K562 (cell line): ENCODE data around the gene OSBPL1A. TPM values are rescaled to one million over a fixed set of nuclear protein-coding genes. Genes with fewer than 3 reads are reported as not detected.
A peak's percentile ranks its signal among the peaks of the same experiment; 100 is the strongest.

ENCODE experiments used
- ATAC-seq: fragments of 200-7000 bp; cut with Tn5 transposase; 3 replicates; pipeline ENCODE4 v1.9.1; 2020; ENCODE audit warnings: moderate library complexity
- BruUV-seq: library from RNA; stranded (reverse); fragments of 400-500 nt; replicated peaks from 2 replicates; lab custom pipeline; 2021; lab: Mats Ljungman, UMichigan
- CTCF ChIA-PET: fragments of 300-600 bp; formaldehyde crosslinking; extraction: SDS; loops from one replicate; lab custom pipeline; 2021; ENCODE audit warnings: low intra/inter-chr PET ratio; lab: Yijun Ruan, JAX
- POLR2A ChIA-PET: fragments of 300-600, 350-650 bp; sonication (Branson Sonifier 250); formaldehyde crosslinking; extraction: SDS; loops from one replicate; lab custom pipeline; 2021; ENCODE audit warnings: antibody characterized with exemption, inconsistent platforms; lab: Yijun Ruan, JAX
- DNase-seq, 4 experiments: peaks; one replicate each; pipeline versions ENCODE4 v3.0.0 to v3.0.0-alpha.2; 2011 to 2018; ENCODE audit warnings: low spot score in 3 of 4, mixed read lengths in 3 of 4; ENCODE audit errors: extremely low read depth in 1 of 4
- FAIRE-seq: peaks from 2 replicates; lab custom pipeline; 2011; peaks lifted over from hg19 to GRCh38; lab: Jason Lieb, UNC
- H2AFZ ChIP-seq: 2 replicates; pipeline ENCODE4 v1.6.0; 2011; ENCODE audit warnings: low read depth, low read length, control low read depth, inconsistent platforms
- H3K27ac ChIP-seq: fragments of 200-600 bp; 3 replicates; pipeline ENCODE4 v1.8.0; 2011; ENCODE audit warnings: low read depth, mild to moderate bottlenecking, control low read depth, inconsistent platforms, low read length, moderate library complexity, mixed read lengths; ENCODE audit errors: extremely low read depth
- H3K27me3 ChIP-seq, 2 experiments: fragments of 300-600 bp in 1 of 2; 2 replicates in 1 of 2; 3 replicates in 1 of 2; pipeline versions ENCODE4 v1.6.0 to v1.8.0; 2011; ENCODE audit warnings: inconsistent platforms in 2 of 2, low read length in 2 of 2, mild to moderate bottlenecking in 1 of 2, mixed read lengths in 1 of 2, moderate library complexity in 1 of 2; ENCODE audit not compliant: control insufficient read depth in 2 of 2, insufficient read depth in 2 of 2
- H3K36me3 ChIP-seq: fragments of 300-600 bp; 3 replicates; pipeline ENCODE4 v1.8.0; 2011; ENCODE audit warnings: mild to moderate bottlenecking, low read length, inconsistent platforms; ENCODE audit not compliant: control insufficient read depth, insufficient read depth
- H3K4me1 ChIP-seq, 2 experiments: fragments of 200-600 bp in 1 of 2; replicated peaks in 1 of 2; 2 replicates in 1 of 2; 3 replicates in 1 of 2; pipeline versions ENCODE4 v1.5.1 to v1.8.0; 2011; ENCODE audit warnings: inconsistent platforms in 2 of 2, low read length in 2 of 2, mild to moderate bottlenecking in 1 of 2, mixed read lengths in 1 of 2, moderate library complexity in 1 of 2; ENCODE audit not compliant: control insufficient read depth in 2 of 2, insufficient read depth in 2 of 2
- H3K4me2 ChIP-seq: 2 replicates; pipeline ENCODE4 v1.6.1; 2011; ENCODE audit warnings: low read length, control low read depth, inconsistent platforms, mixed read lengths; ENCODE audit not compliant: insufficient read depth
- H3K4me3 ChIP-seq: fragments of 200-600 bp; sonication (generic), shearing (Covaris generic); 2 replicates; pipeline ENCODE4 v1.5.1; 2016; ENCODE audit warnings: control low read depth, inconsistent platforms
- H3K79me2 ChIP-seq: fragments of 200-600 bp; 3 replicates; pipeline ENCODE4 v1.8.0; 2011; ENCODE audit warnings: low read length, inconsistent platforms; ENCODE audit not compliant: control insufficient read depth, insufficient read depth
- H3K9ac ChIP-seq, 2 experiments: 2 replicates each; pipeline versions ENCODE4 v1.6.0 to v1.6.1; 2011; ENCODE audit warnings: low read depth in 2 of 2, low read length in 2 of 2, control low read depth in 1 of 2, inconsistent platforms in 1 of 2, mild to moderate bottlenecking in 1 of 2, mixed read lengths in 1 of 2; ENCODE audit not compliant: insufficient read depth in 1 of 2
- H3K9me1 ChIP-seq: one replicate; pipeline ENCODE4 v1.6.0; 2011; ENCODE audit warnings: inconsistent platforms, mild to moderate bottlenecking, low read length, moderate library complexity; ENCODE audit not compliant: control insufficient read depth, insufficient read depth
- H3K9me3 ChIP-seq: replicated peaks from 2 replicates; pipeline ENCODE4 v1.5.1; 2011; ENCODE audit warnings: low read depth, low read length, inconsistent platforms; ENCODE audit not compliant: control insufficient read depth, insufficient read depth
- H4K20me1 ChIP-seq: replicated peaks from 2 replicates; pipeline ENCODE4 v1.6.1; 2011; ENCODE audit warnings: low read length, inconsistent platforms, mixed read lengths; ENCODE audit not compliant: control insufficient read depth, insufficient read depth
- C11orf30 ChIP-seq: fragments of 450-650 bp; IDR thresholded peaks from 2 replicates; pipeline ENCODE4 v1.6.1; 2016; ENCODE audit warnings: low read depth, mild to moderate bottlenecking
- MAFF ChIP-seq: IDR thresholded peaks from 2 replicates; pipeline ENCODE4 v1.6.1; 2012; ENCODE audit warnings: low read length, improper control_type of control experiment
- MAFG ChIP-seq: fragments of 450-650 bp; conservative IDR thresholded peaks from 2 replicates; pipeline ENCODE4 v1.6.1; 2016; ENCODE audit warnings: missing genetic modification characterization, missing compliant biosample characterization
- MAFK ChIP-seq: IDR thresholded peaks from 2 replicates; pipeline ENCODE4 v1.6.1; 2011; ENCODE audit warnings: low read length, improper control_type of control experiment
- NFE2 ChIP-seq: IDR thresholded peaks from 2 replicates; pipeline ENCODE4 v1.6.1; 2014; ENCODE audit warnings: antibody characterized with exemption, low read depth
- NFE2L1 ChIP-seq: fragments of 450-650 bp; IDR thresholded peaks from 2 replicates; pipeline ENCODE4 v1.6.1; 2016; ENCODE audit warnings: missing genetic modification characterization, low read depth, mild to moderate bottlenecking, missing compliant biosample characterization, moderate library complexity, borderline replicate concordance
- NFYB ChIP-seq: IDR thresholded peaks from 2 replicates; pipeline ENCODE4 v1.6.1; 2011; ENCODE audit warnings: mild to moderate bottlenecking, moderate library complexity; ENCODE audit not compliant: insufficient read length; ENCODE audit errors: extremely low read depth
- SRSF9 ChIP-seq: fragments of 200-400 bp; formaldehyde crosslinking; IDR thresholded peaks from 2 replicates; pipeline ENCODE4 v1.6.1; 2017; ENCODE audit warnings: low read depth, low read length, borderline replicate concordance
- YY1 ChIP-seq, 3 experiments: IDR thresholded peaks; 2 replicates each; pipeline ENCODE4 v1.6.1; 2011; ENCODE audit warnings: low read length in 2 of 3, mild to moderate bottlenecking in 2 of 3, moderate library complexity in 2 of 3, borderline replicate concordance in 1 of 3, control low read depth in 1 of 3, low read depth in 1 of 3; ENCODE audit not compliant: insufficient read depth in 3 of 3, insufficient replicate concordance in 2 of 3, control insufficient read depth in 1 of 3, insufficient read length in 1 of 3; ENCODE audit errors: extremely low read depth in 1 of 3
- ZNF316 ChIP-seq: fragments of 450-650 bp; IDR thresholded peaks from 2 replicates; pipeline ENCODE4 v1.6.1; 2016
- ZNF780A ChIP-seq: fragments of 250-450 bp; sonication (Bioruptor Pico); IDR thresholded peaks from 2 replicates; pipeline ENCODE4 v1.5.0; 2021; ENCODE audit warnings: mild to moderate bottlenecking
- WGBS: fragments of 100-300 bp; shearing (Covaris generic); methylation state at CpG from one replicate; pipeline ENCODE4 v1.1.6; 2016; ENCODE audit warnings: low coverage, mixed read lengths; ENCODE audit not compliant: insufficient coverage; ENCODE audit errors: missing lambda C conversion rate; 5-methylcytosine and 5-hydroxymethylcytosine counted together
- in situ Hi-C: fragments of 300-500 bp; cut with MboI; formaldehyde crosslinking; loops from 4 replicates; pipeline ENCODE4 v1.15.0; 2018; ENCODE audit warnings: inconsistent platforms, mixed read lengths
- intact Hi-C: fragments of 100-400 bp; cut with micrococcal nuclease; formaldehyde crosslinking; loops from 2 replicates; pipeline ENCODE4 v1.14.2; 2022
- polyA plus RNA-seq, 8 experiments: library from polyadenylated mRNA; depleted of rRNA in 4 of 8; stranded (reverse) in 5 of 8; unstranded in 3 of 8; fragments of >200 nt; fragmentation: Nextera tagmentation in 2 of 8; fragmentation: Illumina TruSeq in 1 of 8; extraction: Ambion mirVana in 2 of 8; extraction: Trizol in 1 of 8; gene quantifications; 2 replicates each; pipeline versions ENCODE4 v1.2.1 to v1.2.3, GENCODE V29; 2011 to 2014; ENCODE audit warnings: inconsistent platforms in 1 of 8, missing spikeins in 1 of 8
- total RNA-seq, 7 experiments: library from RNA; depleted of rRNA in 6 of 7; stranded (reverse); fragments of >200 nt in 6 of 7; fragmentation: Illumina TruSeq in 2 of 7; extraction: Trizol in 2 of 7; gene quantifications; 2 replicates each; pipeline versions ENCODE4 v1.2.1 to v1.2.3, GENCODE V29; 2011 to 2021; ENCODE audit warnings: low replicate concordance in 1 of 7
- TF ChIP-seq, protein P1 (sequence below): fragments of 450-650 bp; formaldehyde crosslinking; IDR thresholded peaks from 2 replicates; pipeline ENCODE4 v1.4.0; 2020; ENCODE audit warnings: mild to moderate bottlenecking, moderate library complexity

Gene OSBPL1A
- total and polyA plus RNA-seq, 9 of the 15 experiments (the other 6 are each of a cell fraction or from before 2014, with no cell fraction given), result 0.40 to 0.49 TPM; not detected in 7

DNA sequence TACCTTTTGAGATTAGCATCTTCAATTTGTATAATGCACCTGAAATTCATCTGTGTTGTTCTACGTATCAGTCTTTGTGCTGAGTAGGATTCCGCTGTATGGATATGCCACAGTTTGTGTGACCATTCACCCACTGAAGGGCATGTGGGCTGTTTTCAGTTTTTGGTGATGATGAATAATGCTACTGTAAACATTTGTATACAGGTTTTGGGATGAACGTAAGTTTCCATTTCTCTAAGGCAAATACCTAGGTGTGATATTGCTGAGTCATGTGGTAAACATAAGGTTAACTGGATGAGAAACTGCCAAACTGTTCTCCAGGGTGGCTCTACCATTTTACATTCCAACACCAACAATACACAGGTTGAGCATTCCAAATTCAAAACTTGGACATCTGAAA is 223.6 kb downstream of the OSBPL1A start:
- Histone ChIP-seq H3K36me3 (no peaks in the 10 kb centered on the region), H3K4me1 (no peaks in the 10 kb centered on the region), H2AFZ (no peak overlapping the region), H3K9ac (no peak overlapping the region), H3K9me1 (no peaks in the 10 kb centered on the region), H4K20me1 (no peaks in the 10 kb centered on the region), H3K27ac (no peak overlapping the region), H3K27me3 (peaks cover 9 to 18% of the 10 kb centered on the region in 2 experiments; a peak in 4 of 5 replicates), H3K79me2 (no peaks in the 10 kb centered on the region), H3K4me3 (no peak overlapping the region), H3K4me2 (no peak overlapping the region), H3K9me3 (no peaks in the 10 kb centered on the region)
- in situ Hi-C loops, result loop anchor here (10.0 kb wide), 1 partner anchor 311 kb away; no protein-coding TSS in a partner anchor
- BruUV-seq, result no TSS peak
- FAIRE-seq (no peak), ATAC-seq (no peak), DNase-seq (no peak)
- intact Hi-C loops, result no loop called here
- WGBS, result 2% methylated on average over 3 of the region's 3 CpGs
- POLR2A ChIA-PET, result interaction anchor here (1.0 to 1.1 kb wide), 2 partner anchors 22 to 102 kb away, joined by 3 read pairs; no protein-coding TSS in a partner anchor
- TF ChIP-seq MAFK (peak; percentile 31; the same call in 1 of the 2 replicates), MAFG (tag) (peak; percentile 72), ZNF780A (CRISPR knock-in tag) (no peak), ZNF316 (peak; percentile 71), MAFF (peak; percentile 49; the same call in 1 of the 2 replicates), C11orf30 (peak; percentile 58), NFE2 (0 out of 2 replicates have a peak, but pooled peaks have one; percentile 33), NFYB (no peak), NFE2L1 (tag) (peak; percentile 54; the same call in 1 of the 2 replicates), SRSF9 (no peak), YY1 (IDR thresholded peaks at IDR 0.05; ENCODE audit: borderline replicate concordance in 1 of 3, control insufficient read depth in 1 of 3, extremely low read depth in 1 of 3, insufficient read depth in 3 of 3, insufficient read length in 1 of 3, insufficient replicate concordance in 2 of 3, low read depth in 1 of 3, low read length in 2 of 3) (no peak)
- TF ChIP-seq, protein P1, sequence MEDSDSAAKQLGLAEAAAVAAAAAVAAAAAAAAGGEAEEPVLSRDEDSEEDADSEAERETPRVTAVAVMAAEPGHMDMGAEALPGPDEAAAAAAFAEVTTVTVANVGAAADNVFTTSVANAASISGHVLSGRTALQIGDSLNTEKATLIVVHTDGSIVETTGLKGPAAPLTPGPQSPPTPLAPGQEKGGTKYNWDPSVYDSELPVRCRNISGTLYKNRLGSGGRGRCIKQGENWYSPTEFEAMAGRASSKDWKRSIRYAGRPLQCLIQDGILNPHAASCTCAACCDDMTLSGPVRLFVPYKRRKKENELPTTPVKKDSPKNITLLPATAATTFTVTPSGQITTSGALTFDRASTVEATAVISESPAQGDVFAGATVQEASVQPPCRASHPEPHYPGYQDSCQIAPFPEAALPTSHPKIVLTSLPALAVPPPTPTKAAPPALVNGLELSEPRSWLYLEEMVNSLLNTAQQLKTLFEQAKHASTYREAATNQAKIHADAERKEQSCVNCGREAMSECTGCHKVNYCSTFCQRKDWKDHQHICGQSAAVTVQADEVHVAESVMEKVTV (CRISPR knock-in tag), result no peak
- CTCF ChIA-PET, result no interaction called here
